Adrenal gland (tissue), 5 donors: ENCODE results near the gene CMYA5.
"Not testable (repeated sequence)": the region's sequence is repeated elsewhere in the genome, so short reads cannot be mapped to it uniquely, and the experiment has no call there.

Experiments used
- CTCF ChIP-seq, 6 experiments: fragments of 450-650 bp in 4 of 6; fragments of 200-600 bp in 2 of 6; sonication (generic) in 1 of 6; IDR thresholded peaks; 1 replicate in 5 of 6; 2 replicates in 1 of 6; pipeline versions ENCODE4 v1.5.1 to v1.8.0; 2016 to 2021; ENCODE audit warnings: antibody characterized with exemption in 6 of 6, mild to moderate bottlenecking in 2 of 6, moderate library complexity in 1 of 6
- POLR2A ChIP-seq, 2 donors: fragments of 450-650 bp; IDR thresholded peaks; one replicate each; pipeline ENCODE4 v1.6.1; 2017; ENCODE audit warnings: antibody characterized with exemption in 2 of 2, mild to moderate bottlenecking in 2 of 2, moderate library complexity in 1 of 2
- donor health status: DM: no; HTN: no; CAD: no.

DNA sequence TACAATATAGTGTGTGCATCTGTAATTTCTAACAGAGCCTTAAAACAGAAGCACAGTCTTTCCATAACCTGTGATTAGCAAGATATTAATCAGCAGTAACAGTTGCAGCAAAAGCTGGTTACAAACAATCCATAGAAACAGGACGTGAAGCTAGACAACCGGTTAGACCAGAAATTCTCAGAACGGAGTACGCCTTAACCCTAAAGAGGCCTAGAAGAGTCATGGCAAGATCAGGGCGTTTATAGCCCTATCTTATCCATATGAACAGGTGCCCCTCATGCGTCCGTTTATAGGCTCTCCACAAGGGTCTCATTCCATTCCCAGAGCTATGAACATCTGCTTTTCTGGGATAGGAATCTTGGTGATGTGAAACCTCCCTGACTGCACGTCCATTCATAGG, 16.7 kb downstream of the CMYA5 start:
- TF ChIP-seq CTCF, POLR2A (IDR thresholded peaks at IDR 0.05): not testable (repeated sequence)
